ENCODE results near the gene HOXC4. TPM values are rescaled to one million over a fixed set of nuclear protein-coding genes. Genes with fewer than 3 reads are reported as not detected.

HOXC4 gene
- total RNA-seq, 4 donors from 2014 or later = 0.51 to 2.0 (median 0.71) TPM

DNA sequence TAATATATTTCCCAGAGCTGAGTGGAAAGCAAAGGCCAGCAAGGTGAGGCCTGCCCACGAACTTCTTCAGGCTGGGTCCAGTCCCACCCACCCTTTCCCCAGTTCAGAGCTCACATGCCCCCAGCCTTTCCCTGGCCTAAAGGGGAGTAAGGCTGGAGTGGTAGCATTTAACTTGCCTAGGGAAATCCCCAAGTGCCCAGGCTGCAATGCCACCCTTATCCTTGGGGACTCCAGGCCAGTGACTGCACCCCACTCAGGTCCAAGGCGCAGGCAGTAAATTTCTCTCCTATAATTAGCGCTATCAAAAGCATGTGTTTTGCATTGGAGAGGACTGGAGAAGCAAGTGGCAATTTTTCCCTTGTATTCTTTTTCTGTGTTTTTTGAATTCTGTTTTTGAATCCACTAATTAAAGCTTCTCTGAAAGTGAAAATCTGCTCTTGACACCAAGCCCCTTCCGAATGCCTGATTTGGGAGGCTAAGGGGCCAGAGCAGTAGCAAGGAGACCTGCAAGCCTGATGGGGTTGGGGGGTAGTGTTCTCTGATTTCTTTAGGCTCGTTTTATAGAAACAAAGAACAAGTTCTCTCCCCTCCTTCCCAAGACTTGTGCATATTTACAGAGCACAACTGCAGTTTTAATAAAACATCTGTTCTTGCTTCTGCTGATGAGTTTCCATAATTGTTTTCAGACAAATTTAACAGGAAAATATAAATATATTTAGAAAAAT, 28.9 kb upstream of the HOXC4 start:
- no peak for DNase-seq
- peaks cover 69 to 87% of the 10 kb centered on the region in 2 donors for H3K4me1 ChIP-seq
- H3K9me3 ChIP-seq = no peaks in the 10 kb centered on the region
- no peaks in the 10 kb centered on the region for H3K27me3 ChIP-seq
- ATAC-seq = no peak
- no peaks in the 10 kb centered on the region for H3K36me3 ChIP-seq
- in situ Hi-C loops (cut with MboI; ENCODE audit: low sequenced_read_pairs in 4 of 4) (loop anchor here in 3 of 4 donors (5.0 to 25.0 kb wide), 3 partner anchors 170 to 338 kb away; partner anchors contain the start of gene GPR84 (in 2 of the 3)), intact Hi-C loops (cut with DNase I; ENCODE audit: low total_unique reads) (no loop called here)
- peak overlapping the region; percentile 94 to 100 (median 98) for H3K27ac ChIP-seq
- TF ChIP-seq POLR2A (IDR thresholded peaks at IDR 0.05) (no peak), CTCF (IDR thresholded peaks at IDR 0.05 in 4 of 5, conservative IDR thresholded peaks at IDR 0.05 in 1 of 5) (no peak)
- H3K4me3 ChIP-seq = peak overlapping the region; percentile 59 to 66 (median 62)

GRCh38 chr12:54025499-54026405, 27.9 kb upstream of the HOXC4 start:
- Histone ChIP-seq H3K4me3 (peak overlapping the region; percentile 59 to 66 (median 62)), H3K9me3 (no peaks in the 10 kb centered on the region), H3K36me3 (no peaks in the 10 kb centered on the region), H3K4me1 (peaks cover 59 to 77% of the 10 kb centered on the region in 2 donors), H3K27ac (peak overlapping the region; percentile 94 to 100 (median 98)), H3K27me3 (no peaks in the 10 kb centered on the region)
- no peak for ATAC-seq
- intact Hi-C loops (cut with DNase I; ENCODE audit: low total_unique reads) (no loop called here), in situ Hi-C loops (cut with MboI; ENCODE audit: low sequenced_read_pairs in 4 of 4) (loop anchor here in 2 of 4 donors (5.0 to 10.0 kb wide), 2 partner anchors 169 to 172 kb away; no protein-coding TSS in a partner anchor)
- TF ChIP-seq CTCF (IDR thresholded peaks at IDR 0.05 in 4 of 5, conservative IDR thresholded peaks at IDR 0.05 in 1 of 5) (no peak), POLR2A (IDR thresholded peaks at IDR 0.05) (no peak)
- no peak for DNase-seq

DNA sequence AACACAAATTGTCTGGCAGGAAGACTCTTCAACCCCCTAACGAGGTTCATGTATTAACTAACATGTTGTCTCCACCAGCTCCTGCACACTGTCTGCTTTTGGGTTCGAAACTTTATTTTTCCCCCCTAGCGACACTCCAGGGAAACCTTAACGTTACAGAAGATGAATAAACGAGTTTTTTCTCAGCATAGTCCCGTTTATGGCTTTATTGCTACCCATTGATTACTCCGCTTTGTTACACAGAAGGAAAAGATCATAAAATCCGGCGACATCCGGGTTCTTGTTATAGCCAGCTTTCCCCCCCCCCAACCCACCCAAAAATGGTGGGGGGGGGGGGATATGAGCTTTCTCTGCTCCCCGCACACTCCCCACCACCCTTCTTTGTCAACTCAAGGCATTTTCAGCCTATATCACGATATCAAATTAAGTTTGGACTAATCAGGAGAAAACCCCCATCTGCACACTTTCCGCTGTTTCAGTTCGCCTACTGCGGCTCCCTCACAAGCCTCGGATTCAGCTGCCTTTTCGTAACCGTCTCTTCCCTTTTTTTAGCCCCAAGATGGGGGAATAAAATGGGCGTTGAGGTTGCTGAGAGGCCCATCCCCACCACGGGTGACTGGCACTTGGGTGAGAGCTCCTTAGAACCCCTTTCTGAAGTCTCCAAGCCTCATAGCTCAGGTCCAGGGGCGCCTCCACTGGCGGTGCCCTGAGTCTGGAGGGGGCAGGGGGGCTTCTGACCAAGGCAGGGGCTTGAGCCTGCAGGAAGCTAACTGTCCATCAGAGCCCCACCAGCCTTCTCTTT, 26.8 kb upstream of the HOXC4 start:
- intact Hi-C loops (cut with DNase I; ENCODE audit: low total_unique reads) (no loop called here), in situ Hi-C loops (cut with MboI; ENCODE audit: low sequenced_read_pairs in 4 of 4) (loop anchor here in 2 of 4 donors (5.0 to 10.0 kb wide), 2 partner anchors 168 to 170 kb away; no protein-coding TSS in a partner anchor)
- no peak for TF ChIP-seq CTCF (IDR thresholded peaks at IDR 0.05 in 4 of 5, conservative IDR thresholded peaks at IDR 0.05 in 1 of 5)
- Histone ChIP-seq H3K27me3 (no peaks in the 10 kb centered on the region), H3K4me1 (peaks cover 54 to 66% of the 10 kb centered on the region in 2 donors), H3K27ac (peak overlapping the region; percentile 94 to 100 (median 98)), H3K36me3 (no peaks in the 10 kb centered on the region), H3K4me3 (peak overlapping the region; percentile 59 to 66 (median 62)), H3K9me3 (no peaks in the 10 kb centered on the region)
- DNase-seq (no peak), ATAC-seq (no peak)

- Histone ChIP-seq H3K27me3 (no peaks in the 10 kb centered on the region), H3K36me3 (no peaks in the 10 kb centered on the region), H3K27ac (peak overlapping the region; percentile 94 to 100 (median 98)), H3K4me1 (peaks cover 54 to 65% of the 10 kb centered on the region in 2 donors), H3K4me3 (peak overlapping the region; percentile 59 to 66 (median 62)), H3K9me3 (no peaks in the 10 kb centered on the region)
- DNase-seq (no peak), ATAC-seq (no peak)
- TF ChIP-seq POLR2A (IDR thresholded peaks at IDR 0.05) = no peak
- TF ChIP-seq CTCF (IDR thresholded peaks at IDR 0.05 in 4 of 5, conservative IDR thresholded peaks at IDR 0.05 in 1 of 5) = no peak
- intact Hi-C loops (cut with DNase I; ENCODE audit: low total_unique reads) (no loop called here), in situ Hi-C loops (cut with MboI; ENCODE audit: low sequenced_read_pairs in 4 of 4) (loop anchor here in 2 of 4 donors (5.0 to 10.0 kb wide), 2 partner anchors 167 to 170 kb away; no protein-coding TSS in a partner anchor)
Observed at GRCh38 chr12:54027442-54027786, 26.2 kb upstream of the HOXC4 start.
